ENCODE measurements around the gene OAF.
"Not testable (repeated sequence)": the region's sequence is repeated elsewhere in the genome, so short reads cannot be mapped to it uniquely, and the experiment has no call there.

DNA sequence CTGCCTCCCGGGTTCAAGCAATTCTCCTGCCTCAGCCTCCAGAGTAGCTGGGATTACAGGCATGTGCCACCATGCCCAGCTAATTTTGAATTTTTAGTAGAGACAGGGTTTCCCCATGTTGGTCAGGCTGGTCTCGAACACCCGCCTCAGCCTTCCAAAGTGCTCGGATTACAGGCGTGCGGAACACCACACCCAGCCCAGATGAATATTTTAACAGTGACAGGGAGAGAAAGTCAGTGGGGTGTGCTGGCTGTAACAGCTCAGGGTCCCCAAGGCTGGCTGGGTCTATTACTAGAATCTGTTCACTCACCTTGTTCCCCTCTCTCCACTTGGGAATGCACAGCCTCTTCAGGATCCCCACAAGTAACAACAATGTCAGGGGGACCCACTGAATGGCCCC is 30.8 kb upstream of the OAF start:
- TF ChIP-seq, protein P1, sequence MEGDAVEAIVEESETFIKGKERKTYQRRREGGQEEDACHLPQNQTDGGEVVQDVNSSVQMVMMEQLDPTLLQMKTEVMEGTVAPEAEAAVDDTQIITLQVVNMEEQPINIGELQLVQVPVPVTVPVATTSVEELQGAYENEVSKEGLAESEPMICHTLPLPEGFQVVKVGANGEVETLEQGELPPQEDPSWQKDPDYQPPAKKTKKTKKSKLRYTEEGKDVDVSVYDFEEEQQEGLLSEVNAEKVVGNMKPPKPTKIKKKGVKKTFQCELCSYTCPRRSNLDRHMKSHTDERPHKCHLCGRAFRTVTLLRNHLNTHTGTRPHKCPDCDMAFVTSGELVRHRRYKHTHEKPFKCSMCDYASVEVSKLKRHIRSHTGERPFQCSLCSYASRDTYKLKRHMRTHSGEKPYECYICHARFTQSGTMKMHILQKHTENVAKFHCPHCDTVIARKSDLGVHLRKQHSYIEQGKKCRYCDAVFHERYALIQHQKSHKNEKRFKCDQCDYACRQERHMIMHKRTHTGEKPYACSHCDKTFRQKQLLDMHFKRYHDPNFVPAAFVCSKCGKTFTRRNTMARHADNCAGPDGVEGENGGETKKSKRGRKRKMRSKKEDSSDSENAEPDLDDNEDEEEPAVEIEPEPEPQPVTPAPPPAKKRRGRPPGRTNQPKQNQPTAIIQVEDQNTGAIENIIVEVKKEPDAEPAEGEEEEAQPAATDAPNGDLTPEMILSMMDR (IDR thresholded peaks at IDR 0.05): not testable (repeated sequence)
- not testable (repeated sequence) for TF ChIP-seq POLR2A (IDR thresholded peaks at IDR 0.05)

Data from heart left ventricle (tissue), 13 donors.